ENCODE data around the gene CD58.
"Not testable (repeated sequence)": the region's sequence is repeated elsewhere in the genome, so short reads cannot be mapped to it uniquely, and the experiment has no call there.

The CD58 gene, protein sequence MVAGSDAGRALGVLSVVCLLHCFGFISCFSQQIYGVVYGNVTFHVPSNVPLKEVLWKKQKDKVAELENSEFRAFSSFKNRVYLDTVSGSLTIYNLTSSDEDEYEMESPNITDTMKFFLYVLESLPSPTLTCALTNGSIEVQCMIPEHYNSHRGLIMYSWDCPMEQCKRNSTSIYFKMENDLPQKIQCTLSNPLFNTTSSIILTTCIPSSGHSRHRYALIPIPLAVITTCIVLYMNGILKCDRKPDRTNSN

DNA sequence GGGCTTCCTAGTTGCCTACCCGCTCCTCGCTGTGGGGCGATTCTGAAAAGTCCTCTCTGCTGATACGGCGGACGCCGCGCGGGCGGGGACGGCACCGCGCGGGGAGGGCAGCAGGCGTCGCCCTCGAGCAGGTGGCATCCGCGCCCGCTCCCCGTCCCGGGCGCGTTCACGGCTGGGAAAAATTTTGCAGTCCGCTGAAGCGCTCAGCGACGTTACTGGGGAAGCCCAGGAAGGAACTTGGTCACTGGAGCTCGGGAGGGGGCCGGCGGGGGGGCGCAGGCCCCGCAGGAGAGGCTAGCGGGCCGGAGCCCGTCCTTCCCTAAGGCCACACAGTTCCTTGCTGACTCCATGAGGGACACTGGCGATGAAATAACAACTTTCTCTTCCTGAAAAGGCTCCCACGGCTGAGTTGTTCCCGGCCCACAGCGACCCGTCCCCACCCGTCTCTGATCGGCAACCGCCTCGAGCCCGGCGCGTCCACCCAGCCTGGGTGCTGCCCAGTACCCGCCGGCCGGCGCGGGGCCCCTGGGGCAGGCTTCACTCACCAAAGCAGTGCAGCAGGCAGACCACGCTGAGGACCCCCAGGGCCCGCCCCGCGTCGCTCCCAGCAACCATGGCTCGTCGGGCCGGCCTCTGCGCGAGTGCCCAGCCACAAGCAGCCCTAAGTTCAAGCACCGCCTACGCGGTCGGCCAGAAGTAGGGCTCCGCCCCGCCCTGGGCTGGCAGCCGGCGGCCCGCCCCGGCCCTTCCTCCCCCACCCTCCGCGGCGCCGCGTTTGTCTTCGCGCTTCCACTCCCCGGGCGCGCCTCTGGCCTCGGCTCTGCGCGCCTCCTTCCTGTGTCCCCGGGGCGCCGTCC is at the start of gene CD58:
Gene CD58 (minus strand): TSS at position 669 of the 857 bp plus-strand sequence. CDS start 54 bp downstream, at position 615.
- no peak for DNase-seq

- not testable (repeated sequence) for DNase-seq
Observed at GRCh38 chr1:116620392-116620791, 49.6 kb upstream of the CD58 start.

GRCh38 chr1:116619106-116619505 is 48.3 kb upstream of the CD58 start:
- DNase-seq: not testable (repeated sequence)

DNA sequence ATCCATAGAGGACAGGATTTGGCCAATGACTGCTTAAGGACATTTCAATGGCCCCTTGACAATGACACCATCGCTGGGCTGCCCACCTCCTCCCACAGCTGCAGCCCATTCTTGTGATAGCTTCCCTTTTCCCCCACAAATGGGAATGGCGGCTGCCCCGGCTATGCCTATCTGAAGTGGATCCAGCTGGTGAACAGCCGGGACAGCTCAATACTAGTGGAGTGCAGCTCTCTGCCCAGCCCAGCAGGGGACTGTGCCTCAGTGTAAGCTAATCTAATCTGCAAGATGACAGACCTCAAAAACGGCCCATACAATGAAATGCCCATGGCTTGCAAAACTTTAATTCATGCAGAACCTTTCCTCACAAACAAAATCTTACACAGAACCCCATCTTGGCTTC is 47.0 kb upstream of the CD58 start:
- not testable (repeated sequence) for DNase-seq

GRCh38 chr1:116613825-116614224 is 43.0 kb upstream of the CD58 start:
- not testable (repeated sequence) for DNase-seq

- DNase-seq: not testable (repeated sequence)
Observed at GRCh38 chr1:116609801-116610371, 39.1 kb upstream of the CD58 start.

GRCh38 chr1:116608841-116609240 is 38.0 kb upstream of the CD58 start:
- DNase-seq: not testable (repeated sequence)

GRCh38 chr1:116608151-116608550 is 37.3 kb upstream of the CD58 start:
- DNase-seq: not testable (repeated sequence)

- not testable (repeated sequence) for DNase-seq
Observed at GRCh38 chr1:116607463-116607862, 36.6 kb upstream of the CD58 start.

DNA sequence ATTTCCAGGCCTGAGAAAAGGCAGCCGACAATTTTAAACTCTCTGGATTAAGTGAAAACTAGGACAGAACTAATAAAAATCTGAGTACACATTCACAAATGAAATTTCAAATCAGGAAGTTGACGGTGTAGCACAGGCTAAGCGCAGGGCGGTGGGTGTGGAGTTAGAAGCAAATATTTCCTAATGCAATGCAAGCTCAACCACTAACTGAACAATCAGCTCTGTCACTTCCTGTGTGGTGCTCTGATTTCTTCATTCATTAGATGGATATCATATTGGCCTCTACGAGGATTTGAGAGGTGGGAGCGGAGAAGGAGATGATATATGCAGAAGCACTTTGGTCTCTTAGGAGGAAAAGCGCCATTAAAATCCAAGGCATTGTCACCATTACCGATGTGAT is 35.2 kb upstream of the CD58 start:
- DNase-seq: peak; percentile 41

DNA sequence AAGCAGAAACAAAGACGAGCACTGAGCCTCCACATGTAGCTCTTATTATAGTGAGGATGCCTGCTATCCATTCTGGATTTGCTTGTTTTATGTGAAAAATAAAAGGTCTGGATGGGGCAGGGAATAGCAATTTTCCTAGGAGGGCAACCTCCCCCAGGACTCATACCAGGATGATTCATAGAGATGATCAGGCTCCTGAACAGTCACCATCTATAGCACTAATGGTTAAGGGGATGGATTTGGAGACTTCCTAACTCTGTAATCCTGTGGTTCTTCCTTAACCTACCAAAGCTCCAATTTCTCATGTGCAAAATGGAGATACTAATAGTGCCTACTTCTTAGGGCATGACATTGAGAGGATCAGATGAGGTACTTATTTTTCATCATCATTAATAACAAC is 34.5 kb upstream of the CD58 start:
- no peak for DNase-seq

- not testable (repeated sequence) for DNase-seq
Observed at GRCh38 chr1:116604408-116604807, 33.6 kb upstream of the CD58 start.

DNA sequence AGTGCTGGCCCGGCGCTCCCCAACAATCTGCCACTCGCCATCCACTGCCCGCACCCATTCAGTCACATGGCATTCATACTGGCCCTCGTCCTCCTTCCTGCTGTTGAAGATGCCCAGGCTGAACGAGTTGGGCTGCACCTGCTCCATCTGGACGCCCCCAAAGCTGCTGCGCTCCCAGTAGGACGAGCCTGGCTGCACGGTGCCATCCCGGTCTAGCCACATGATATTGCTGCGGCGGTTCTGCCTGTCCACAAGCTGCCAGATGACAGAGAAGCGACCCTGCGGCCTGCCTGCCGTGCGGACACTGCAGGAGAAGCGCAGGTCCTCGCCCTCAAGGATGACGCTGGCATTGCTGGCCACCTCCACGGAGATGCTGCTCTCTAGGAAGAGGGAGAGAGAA is 32.8 kb upstream of the CD58 start:
- not testable (repeated sequence) for DNase-seq

- DNase-seq: not testable (repeated sequence)
Observed at GRCh38 chr1:116599369-116599768, 28.5 kb upstream of the CD58 start.

DNA sequence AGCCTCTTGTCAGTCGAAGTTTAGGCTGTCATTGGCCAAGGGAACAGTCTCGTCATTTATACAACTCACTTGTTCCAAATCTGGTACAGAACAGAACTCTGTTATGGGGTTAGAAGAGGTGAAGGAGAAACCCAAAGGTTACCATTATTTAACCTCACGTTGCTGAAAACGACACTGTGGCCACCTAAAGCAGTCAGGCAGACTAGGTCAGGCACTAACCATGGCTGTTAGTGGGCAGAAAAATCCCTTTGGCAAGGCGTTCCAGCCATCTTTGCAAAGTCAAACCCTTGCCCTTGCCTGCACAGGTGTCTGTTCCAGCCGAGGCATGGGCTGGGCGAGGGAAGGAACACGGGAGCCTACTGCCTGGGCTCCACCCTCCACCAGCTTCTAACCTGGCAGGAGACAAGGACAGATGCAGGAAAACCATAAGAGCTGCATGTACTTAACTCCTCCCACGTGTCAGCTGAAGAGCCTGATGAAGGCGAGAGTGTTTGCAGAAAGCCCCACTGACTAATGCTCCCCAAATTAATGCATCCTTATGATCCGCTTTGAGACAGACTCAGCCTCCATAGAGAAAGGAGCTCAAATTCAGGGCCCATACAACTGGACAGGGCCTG is 27.7 kb upstream of the CD58 start:
- DNase-seq: not testable (repeated sequence)

DNA sequence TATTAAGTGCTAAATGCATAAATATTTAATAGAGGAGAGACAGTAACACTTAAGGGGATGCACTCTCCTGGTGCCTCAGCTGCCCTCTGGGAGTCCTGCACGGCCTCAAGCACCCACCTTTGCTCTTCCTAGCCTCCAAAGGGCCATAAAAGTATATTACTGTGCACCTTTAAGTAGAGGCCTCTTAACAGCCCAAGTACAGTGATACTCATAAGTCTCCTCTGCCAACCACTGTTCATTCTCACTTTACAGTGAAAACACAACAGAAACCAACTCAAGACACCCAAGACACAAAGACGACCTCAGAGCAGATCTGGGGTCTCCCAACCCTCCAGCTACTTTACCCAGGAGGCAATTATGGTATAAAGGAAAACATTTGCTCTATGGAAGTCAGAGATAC is 26.6 kb upstream of the CD58 start:
- DNase-seq: not testable (repeated sequence)

DNA sequence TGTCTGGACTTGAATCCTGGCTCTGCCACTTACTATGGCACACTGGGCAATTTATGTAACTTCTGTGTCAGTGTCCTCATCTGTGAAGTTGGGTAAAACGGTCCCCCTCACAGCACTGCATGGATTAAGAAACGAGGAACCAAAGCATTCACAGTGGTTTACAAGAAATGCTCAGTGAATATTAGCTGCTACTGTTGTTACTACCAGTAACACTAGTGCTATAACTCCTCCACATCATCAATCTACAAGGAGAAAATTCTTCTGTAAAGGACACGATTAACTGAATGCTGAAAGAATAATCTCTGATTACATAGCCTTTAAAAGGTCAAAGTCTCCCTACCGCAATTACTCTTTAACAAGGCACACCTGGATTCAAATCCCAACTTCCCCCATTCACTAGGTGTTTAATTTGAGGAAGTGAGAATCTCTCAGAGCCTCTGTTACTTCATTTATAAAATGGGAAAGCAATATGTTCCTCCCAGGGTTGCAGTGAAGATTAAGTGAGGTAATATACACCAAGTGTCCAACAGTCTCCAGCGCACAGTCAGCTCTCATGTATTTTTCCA is 26.0 kb upstream of the CD58 start:
- not testable (repeated sequence) for DNase-seq

DNA sequence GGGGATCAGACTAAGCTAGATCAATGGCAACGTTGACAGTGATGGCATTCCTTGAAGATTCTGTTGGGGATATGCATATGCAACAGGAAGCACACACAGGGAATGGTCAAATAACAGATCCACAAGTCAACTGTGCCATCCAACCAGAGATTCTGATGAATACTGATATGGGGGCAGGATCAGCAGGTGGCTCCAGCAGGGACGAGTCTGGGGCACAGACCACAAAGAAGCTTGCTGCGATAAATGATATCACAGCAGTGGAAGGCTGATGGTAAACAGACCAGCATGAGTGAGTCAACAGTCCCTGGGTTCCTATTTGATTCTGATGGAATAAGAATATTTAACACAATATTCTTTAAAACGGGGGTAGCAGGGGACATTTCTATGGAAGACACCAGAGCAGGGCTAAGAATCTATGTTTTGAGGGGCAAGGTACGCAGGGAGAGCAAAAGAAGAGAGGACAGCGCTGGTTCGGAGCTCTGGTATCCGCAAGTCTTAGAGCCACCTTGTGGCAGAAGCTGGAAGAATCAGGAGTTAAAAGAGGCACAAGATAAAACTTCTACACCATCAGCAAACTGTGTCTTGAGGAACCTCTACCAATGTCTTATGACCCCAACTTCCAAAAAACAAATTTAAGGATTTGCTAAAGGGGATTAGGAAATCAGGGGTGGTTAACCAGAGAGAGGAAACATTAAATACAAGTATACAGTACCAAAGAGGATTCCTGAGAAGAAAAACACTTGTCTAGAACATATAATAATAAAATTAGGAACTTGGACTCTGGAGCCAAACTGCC is 25.3 kb upstream of the CD58 start:
- DNase-seq: not testable (repeated sequence)

DNA sequence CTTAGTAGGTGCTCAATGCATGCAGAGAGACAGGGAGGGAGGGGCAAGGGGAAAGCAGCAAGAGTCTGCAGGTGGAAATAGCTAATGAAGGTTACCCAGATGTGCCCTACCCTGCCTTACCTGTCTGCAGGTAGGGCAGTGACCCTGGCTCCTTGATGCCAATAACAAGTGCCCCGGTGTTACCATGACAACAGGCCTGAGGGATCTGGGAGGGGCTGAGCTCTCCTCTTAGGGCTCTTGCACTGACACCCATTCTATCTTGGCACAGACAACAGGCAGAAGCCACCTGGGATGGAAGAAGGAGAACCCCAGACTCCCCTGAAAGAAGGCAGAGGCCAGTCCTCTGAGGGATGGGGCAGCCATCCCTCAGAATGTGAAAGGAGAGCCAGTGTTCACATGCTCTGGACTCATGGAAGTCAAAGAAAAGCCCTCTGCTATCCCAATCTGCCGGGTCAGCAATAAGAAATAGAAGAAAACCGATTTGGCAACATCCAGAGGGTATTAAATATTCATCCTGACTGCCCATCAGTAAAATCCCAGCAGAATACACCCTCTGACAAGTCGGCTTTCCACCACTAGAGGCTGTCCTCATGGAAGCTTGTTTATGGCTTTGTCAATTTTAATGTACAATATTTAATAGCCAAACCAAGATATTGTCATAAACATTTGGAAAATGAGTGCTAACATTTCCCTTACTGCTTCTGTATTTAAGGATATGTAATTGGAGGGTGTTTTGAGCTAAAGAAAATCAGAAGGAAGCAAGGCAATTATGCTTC is 24.4 kb upstream of the CD58 start:
- not testable (repeated sequence) for DNase-seq

DNA sequence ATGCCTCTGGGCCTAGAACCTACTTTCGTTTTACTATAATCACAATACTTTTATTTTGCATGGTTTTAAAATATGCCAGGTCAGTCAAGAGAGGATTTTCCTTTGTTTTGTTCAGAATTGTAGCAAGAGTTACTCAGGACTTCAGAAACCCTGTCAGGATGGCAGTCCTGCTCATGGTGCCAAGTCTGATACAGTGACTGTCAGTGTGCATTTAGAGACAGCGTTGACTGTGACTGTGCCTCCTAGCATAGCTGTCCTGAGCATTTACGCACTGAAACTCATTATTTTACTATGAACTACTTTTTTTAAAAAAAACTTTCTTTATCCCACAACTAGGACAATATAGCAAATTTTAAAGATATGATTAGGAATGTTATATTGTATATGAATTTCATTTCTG is 23.2 kb upstream of the CD58 start:
- DNase-seq: not testable (repeated sequence)

DNA sequence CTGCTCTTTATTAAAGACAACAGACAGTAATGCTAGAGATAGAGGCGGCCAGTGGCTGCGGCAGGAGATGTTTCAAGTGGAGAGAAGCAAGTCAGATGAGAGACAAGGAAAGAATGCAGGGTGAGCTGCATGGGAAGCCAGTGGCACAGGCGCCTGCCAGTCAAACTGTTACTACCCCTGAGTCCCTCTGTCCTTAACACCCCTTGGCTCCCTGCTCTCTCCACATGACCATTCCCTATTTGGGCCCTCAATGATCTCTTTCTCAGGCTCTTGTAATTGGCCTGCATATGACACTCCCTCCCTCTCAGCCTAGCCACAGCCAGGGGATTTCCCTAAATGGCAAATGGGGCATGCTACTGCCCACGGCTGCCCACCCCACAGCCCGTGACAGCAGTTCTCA is 22.6 kb upstream of the CD58 start:
- DNase-seq: not testable (repeated sequence)

Data from SIG-M5 (cell line).